ENCODE data around the gene GANAB. TPM values are rescaled to one million over a fixed set of nuclear protein-coding genes. Genes with fewer than 3 reads are reported as not detected.

GANAB gene
- total RNA-seq, 2 experiments from 2014 or later = 290 to 291 TPM

- H3K9me3 Mint-ChIP-seq = no peaks in the 10 kb centered on the region
- H3K27me3 Mint-ChIP-seq = no peaks in the 10 kb centered on the region
- ChIA-PET POLR2A (no interaction called here), CTCF (interaction anchor here (0.9 to 1.6 kb wide), 7 partner anchors 8 to 268 kb away, joined by 3 to 5 read pairs (median 3); partner anchors contain the start of genes MTA2 and SLC3A2)
- peaks cover 47% of the 10 kb centered on the region for H3K4me1 Mint-ChIP-seq
- H3K4me3 Mint-ChIP-seq = peak overlapping the region; percentile 56
- no peak for DNase-seq
- peak overlapping the region; percentile 87 for H3K27ac Mint-ChIP-seq
- peaks cover 40% of the 10 kb centered on the region for H3K36me3 Mint-ChIP-seq (ENCODE audit: low read depth)
These were observed 33.1 kb downstream of the GANAB start for GRCh38 chr11:62613291-62613778.

GRCh38 chr11:62612366-62613290 lies 33.8 kb downstream of the GANAB start, which contains the start of the genes EML3 and ROM1:
EML3 (minus strand) TSS chr11:62612775; CDS start chr11:62612457, 318 bp downstream.
ROM1 (plus strand) TSS chr11:62613257; CDS start chr11:62613282, 25 bp downstream.
- Mint-ChIP-seq H3K27ac (peak within 1 kb of the TSS; percentile 94), H3K9me3 (no peaks in the 10 kb centered on the region), H3K36me3 (ENCODE audit: low read depth) (peaks cover 45% of the 10 kb centered on the region), H3K27me3 (no peaks in the 10 kb centered on the region), H3K4me3 (peak within 1 kb of the TSS; percentile 96), H3K4me1 (peaks cover 54% of the 10 kb centered on the region)
- DNase-seq = peak; percentile 90
- ChIA-PET CTCF (interaction anchor here (0.9 to 4.5 kb wide), 21 partner anchors 9 to 269 kb away, joined by 3 to 40 read pairs (median 4); partner anchors contain the start of genes B3GAT3, BSCL2, C11orf98 and CSKMT), POLR2A (interaction anchor here (0.7 kb wide), 1 partner anchor 60 kb away, joined by 3 read pairs; no protein-coding TSS in a partner anchor)

- H3K27ac Mint-ChIP-seq = peak overlapping the region; percentile 94
- ChIA-PET POLR2A (interaction anchor here (0.7 to 1.2 kb wide), 2 partner anchors 53 to 61 kb away, joined by 3 read pairs; partner anchors contain the start of gene C11orf98), CTCF (interaction anchor here (0.9 to 4.5 kb wide), 17 partner anchors 10 to 116 kb away, joined by 3 to 40 read pairs (median 4); partner anchors contain the start of genes B3GAT3, BSCL2, C11orf98 and CSKMT)
- no peak for DNase-seq
- H3K27me3 Mint-ChIP-seq = no peaks in the 10 kb centered on the region
- H3K9me3 Mint-ChIP-seq = no peaks in the 10 kb centered on the region
- H3K4me1 Mint-ChIP-seq = peaks cover 55% of the 10 kb centered on the region
- H3K4me3 Mint-ChIP-seq = peak overlapping the region; percentile 96
- peaks cover 51% of the 10 kb centered on the region for H3K36me3 Mint-ChIP-seq (ENCODE audit: low read depth)
These were observed 34.6 kb downstream of the GANAB start for GRCh38 chr11:62611705-62612365.

GRCh38 chr11:62610814-62611704 lies 35.4 kb downstream of the GANAB start:
- H3K36me3 Mint-ChIP-seq (ENCODE audit: low read depth) = peaks cover 48% of the 10 kb centered on the region

GRCh38 chr11:62610403-62610802 lies 36.0 kb downstream of the GANAB start:
- ChIA-PET POLR2A (no interaction called here), CTCF (interaction anchor here (1.0 to 4.5 kb wide), 9 partner anchors 10 to 97 kb away, joined by 3 to 40 read pairs (median 5); partner anchors contain the start of genes B3GAT3, BSCL2, C11orf98 and CSKMT)
- no peak for DNase-seq
- Mint-ChIP-seq H3K4me1 (peaks cover 51% of the 10 kb centered on the region), H3K27ac (peak overlapping the region; percentile 69), H3K36me3 (ENCODE audit: low read depth) (peaks cover 47% of the 10 kb centered on the region), H3K27me3 (no peaks in the 10 kb centered on the region), H3K9me3 (no peaks in the 10 kb centered on the region), H3K4me3 (peak overlapping the region; percentile 96)

More at GRCh38 chr11:62610814-62611704, 35.4 kb downstream of the GANAB start:
- Mint-ChIP-seq H3K27me3 (no peaks in the 10 kb centered on the region), H3K4me3 (peak overlapping the region; percentile 96), H3K4me1 (peaks cover 52% of the 10 kb centered on the region), H3K27ac (peak overlapping the region; percentile 94), H3K9me3 (no peaks in the 10 kb centered on the region)
- ChIA-PET POLR2A (interaction anchor here (1.2 kb wide), 1 partner anchor 54 kb away, joined by 3 read pairs; the partner anchor contains the start of gene C11orf98), CTCF (interaction anchor here (0.9 to 4.5 kb wide), 17 partner anchors 11 to 117 kb away, joined by 3 to 40 read pairs (median 4); partner anchors contain the start of genes B3GAT3, BSCL2, C11orf98 and CSKMT)
- no peak for DNase-seq

GRCh38 chr11:62608776-62609175 lies 37.6 kb downstream of the GANAB start:
- CTCF ChIA-PET = interaction anchor here (1.2 to 4.5 kb wide), 5 partner anchors 10 to 56 kb away, joined by 3 to 40 read pairs (median 5); partner anchors contain the start of genes B3GAT3, C11orf98, CSKMT and TUT1
- Mint-ChIP-seq H3K36me3 (ENCODE audit: low read depth) (peaks cover 50% of the 10 kb centered on the region), H3K4me3 (no peak overlapping the region), H3K9me3 (no peaks in the 10 kb centered on the region), H3K27ac (no peak overlapping the region), H3K4me1 (peaks cover 47% of the 10 kb centered on the region), H3K27me3 (no peaks in the 10 kb centered on the region)
- DNase-seq = no peak
- POLR2A ChIA-PET = no interaction called here

- CTCF ChIA-PET = interaction anchor here (0.6 to 4.5 kb wide), 3 partner anchors 9 to 105 kb away, joined by 3 to 40 read pairs (median 6); partner anchors contain the start of gene B3GAT3
- Mint-ChIP-seq H3K36me3 (ENCODE audit: low read depth) (peaks cover 61% of the 10 kb centered on the region), H3K9me3 (no peaks in the 10 kb centered on the region), H3K4me1 (peaks cover 54% of the 10 kb centered on the region), H3K27ac (no peak overlapping the region), H3K27me3 (no peaks in the 10 kb centered on the region), H3K4me3 (no peak overlapping the region)
- POLR2A ChIA-PET = interaction anchor here (0.6 to 0.7 kb wide), 2 partner anchors 58 to 64 kb away, joined by 3 to 7 read pairs; partner anchors contain the start of genes CSKMT and UQCC3
- DNase-seq = no peak
These were observed 38.7 kb downstream of the GANAB start for GRCh38 chr11:62607714-62608113.

- DNase-seq = no peak
- POLR2A ChIA-PET = no interaction called here
- CTCF ChIA-PET = interaction anchor here (1.3 kb wide), 1 partner anchor 17 kb away, joined by 3 read pairs; no protein-coding TSS in a partner anchor
- peaks cover 59% of the 10 kb centered on the region for H3K36me3 Mint-ChIP-seq (ENCODE audit: low read depth)
- H3K4me3 Mint-ChIP-seq = no peak overlapping the region
- no peaks in the 10 kb centered on the region for H3K9me3 Mint-ChIP-seq
- H3K27ac Mint-ChIP-seq = no peak overlapping the region
- peaks cover 54% of the 10 kb centered on the region for H3K4me1 Mint-ChIP-seq
- no peaks in the 10 kb centered on the region for H3K27me3 Mint-ChIP-seq
These were observed 40.5 kb downstream of the GANAB start for GRCh38 chr11:62605902-62606301.

GRCh38 chr11:62605467-62605866 lies 40.9 kb downstream of the GANAB start:
- Mint-ChIP-seq H3K4me1 (peaks cover 50% of the 10 kb centered on the region), H3K36me3 (ENCODE audit: low read depth) (peaks cover 61% of the 10 kb centered on the region), H3K4me3 (no peak overlapping the region), H3K27ac (no peak overlapping the region), H3K9me3 (no peaks in the 10 kb centered on the region), H3K27me3 (no peaks in the 10 kb centered on the region)
- no peak for DNase-seq
- CTCF ChIA-PET = interaction anchor here (1.3 kb wide), 1 partner anchor 17 kb away, joined by 3 read pairs; no protein-coding TSS in a partner anchor
- POLR2A ChIA-PET = no interaction called here

GRCh38 chr11:62604460-62605120 lies 41.8 kb downstream of the GANAB start:
- DNase-seq = no peak
- H3K27me3 Mint-ChIP-seq = no peaks in the 10 kb centered on the region
- H3K4me3 Mint-ChIP-seq = no peak overlapping the region
- POLR2A ChIA-PET = no interaction called here
- CTCF ChIA-PET = interaction anchor here (1.0 to 1.5 kb wide), 3 partner anchors 11 to 13 kb away, joined by 3 to 5 read pairs (median 4); partner anchors contain the start of gene TUT1
- no peak overlapping the region for H3K27ac Mint-ChIP-seq
- peaks cover 48% of the 10 kb centered on the region for H3K4me1 Mint-ChIP-seq
- H3K9me3 Mint-ChIP-seq = no peaks in the 10 kb centered on the region
- peaks cover 64% of the 10 kb centered on the region for H3K36me3 Mint-ChIP-seq (ENCODE audit: low read depth)
